H1 (cell line): ENCODE results near the gene ADCY9.

Source experiments
- CTCF ChIP-seq, 3 experiments: IDR thresholded peaks; 1 replicate in 2 of 3; 2 replicates in 1 of 3; pipeline versions ENCODE4 v1.5.1 to v1.6.1; 2011; ENCODE audit warnings: low read length in 3 of 3, mild to moderate bottlenecking in 3 of 3, inconsistent platforms in 2 of 3, low read depth in 1 of 3, moderate library complexity in 1 of 3; ENCODE audit not compliant: insufficient read depth in 1 of 3; ENCODE audit errors: control extremely low read depth in 1 of 3
- MAX ChIP-seq: IDR thresholded peaks from 2 replicates; pipeline ENCODE4 v1.6.1; 2012; ENCODE audit warnings: inconsistent platforms
- TBP ChIP-seq: IDR thresholded peaks from 2 replicates; pipeline ENCODE4 v1.6.1; 2011; ENCODE audit warnings: low read depth, low read length, improper control_type of control experiment

- TF ChIP-seq MAX (no peak), CTCF (IDR thresholded peaks at IDR 0.05; ENCODE audit: control extremely low read depth in 1 of 3, insufficient read depth in 1 of 3, low read depth in 1 of 3, low read length in 3 of 3) (no peak), TBP (no peak)
Measured at GRCh38 chr16:4087990-4088577, 28.2 kb downstream of the ADCY9 start.
